Skeletal muscle satellite cell (primary cell): ENCODE results near the gene CD82.

Source experiments
- H3K27me3 ChIP-seq: 2 replicates; pipeline ENCODE4 v1.7.0; 2013; ENCODE audit warnings: low read length; ENCODE audit not compliant: control insufficient read depth, insufficient read depth
- H3K36me3 ChIP-seq: 2 replicates; pipeline ENCODE4 v1.7.0; 2013; ENCODE audit warnings: mild to moderate bottlenecking, control low read depth, low read length; ENCODE audit not compliant: insufficient read depth
- H3K4me1 ChIP-seq: 2 replicates; pipeline ENCODE4 v1.7.0; 2013; ENCODE audit warnings: low read length; ENCODE audit not compliant: control insufficient read depth, insufficient read depth
- H3K4me2 ChIP-seq: 2 replicates; pipeline ENCODE4 v1.7.0; 2013; ENCODE audit warnings: mild to moderate bottlenecking, low read length
- H3K4me3 ChIP-seq: 2 replicates; pipeline ENCODE4 v1.7.0; 2013; ENCODE audit warnings: low read length
- H3K9ac ChIP-seq: 2 replicates; pipeline ENCODE4 v1.7.0; 2013; ENCODE audit warnings: mild to moderate bottlenecking, low read depth, low read length, moderate library complexity
- H3K9me3 ChIP-seq: replicated peaks from 2 replicates; pipeline ENCODE4 v1.7.0; 2013; ENCODE audit warnings: mild to moderate bottlenecking, control low read depth, low read length

CD82 gene

GRCh38 chr11:44615913-44616791, 50.7 kb downstream of the CD82 start:
- H3K4me1 ChIP-seq: no peaks in the 10 kb centered on the region
- H3K36me3 ChIP-seq: peaks cover 21% of the 10 kb centered on the region
- no peaks in the 10 kb centered on the region for H3K27me3 ChIP-seq
- H3K4me3 ChIP-seq: no peak overlapping the region
- H3K9ac ChIP-seq: no peak overlapping the region
- no peaks in the 10 kb centered on the region for H3K9me3 ChIP-seq
- H3K4me2 ChIP-seq: no peak overlapping the region

- no peak overlapping the region for H3K4me3 ChIP-seq
- peaks cover 21% of the 10 kb centered on the region for H3K36me3 ChIP-seq
- no peaks in the 10 kb centered on the region for H3K9me3 ChIP-seq
- H3K9ac ChIP-seq: no peak overlapping the region
- peaks cover 3% of the 10 kb centered on the region for H3K27me3 ChIP-seq
- H3K4me2 ChIP-seq: no peak overlapping the region
- no peaks in the 10 kb centered on the region for H3K4me1 ChIP-seq
Measured at GRCh38 chr11:44617671-44618461, 52.4 kb downstream of the CD82 start.

DNA sequence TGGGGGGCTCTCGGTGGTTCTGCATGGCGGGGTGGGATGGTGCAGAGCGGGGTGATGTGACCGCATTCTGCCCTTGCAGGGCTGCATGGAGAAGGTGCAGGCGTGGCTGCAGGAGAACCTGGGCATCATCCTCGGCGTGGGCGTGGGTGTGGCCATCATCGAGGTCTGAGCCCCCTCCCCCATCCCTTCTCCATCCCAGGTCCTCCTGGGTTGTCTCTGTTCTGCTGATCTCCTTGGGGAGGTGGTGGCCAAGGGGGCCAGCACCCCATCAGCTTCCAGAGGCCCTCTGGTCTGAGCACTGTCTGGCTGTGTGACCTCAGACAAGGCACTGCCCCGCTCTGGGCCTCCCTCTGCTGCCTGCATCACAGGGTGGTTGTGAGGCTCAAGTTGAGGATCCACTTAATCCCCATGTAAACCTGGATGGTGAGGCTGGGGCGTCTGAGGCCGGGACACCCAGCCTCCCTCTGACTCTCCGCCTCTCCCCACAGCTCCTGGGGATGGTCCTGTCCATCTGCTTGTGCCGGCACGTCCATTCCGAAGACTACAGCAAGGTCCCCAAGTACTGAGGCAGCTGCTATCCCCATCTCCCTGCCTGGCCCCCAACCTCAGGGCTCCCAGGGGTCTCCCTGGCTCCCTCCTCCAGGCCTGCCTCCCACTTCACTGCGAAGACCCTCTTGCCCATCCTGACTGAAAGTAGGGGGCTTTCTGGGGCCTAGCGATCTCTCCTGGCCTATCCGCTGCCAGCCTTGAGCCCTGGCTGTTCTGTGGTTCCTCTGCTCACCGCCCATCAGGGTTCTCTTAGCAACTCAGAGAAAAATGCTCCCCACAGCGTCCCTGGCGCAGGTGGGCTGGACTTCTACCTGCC, 53.3 kb downstream of the CD82 start:
- Histone ChIP-seq H3K36me3 (peaks cover 21% of the 10 kb centered on the region), H3K4me3 (no peak overlapping the region), H3K4me1 (peaks cover 6% of the 10 kb centered on the region)

GRCh38 chr11:44620328-44620725, 54.9 kb downstream of the CD82 start:
- Histone ChIP-seq H3K36me3 (peaks cover 18% of the 10 kb centered on the region), H3K9ac (no peak overlapping the region)

More for the DNA sequence above, 53.3 kb downstream of the CD82 start:
- peaks cover 3% of the 10 kb centered on the region for H3K27me3 ChIP-seq
- no peak overlapping the region for H3K9ac ChIP-seq
- no peaks in the 10 kb centered on the region for H3K9me3 ChIP-seq
- H3K4me2 ChIP-seq: no peak overlapping the region

GRCh38 chr11:44621140-44621681, 55.7 kb downstream of the CD82 start:
- peaks cover 14% of the 10 kb centered on the region for H3K4me1 ChIP-seq
- peak overlapping the region; percentile 55 for H3K4me2 ChIP-seq
- no peak overlapping the region for H3K9ac ChIP-seq
- H3K4me3 ChIP-seq: no peak overlapping the region
- peaks cover 3% of the 10 kb centered on the region for H3K27me3 ChIP-seq
- H3K36me3 ChIP-seq: peaks cover 11% of the 10 kb centered on the region
- no peaks in the 10 kb centered on the region for H3K9me3 ChIP-seq

More at GRCh38 chr11:44620328-44620725, 54.9 kb downstream of the CD82 start:
- no peak overlapping the region for H3K4me3 ChIP-seq
- no peak overlapping the region for H3K4me2 ChIP-seq
- no peaks in the 10 kb centered on the region for H3K9me3 ChIP-seq
- peaks cover 14% of the 10 kb centered on the region for H3K4me1 ChIP-seq
- peaks cover 3% of the 10 kb centered on the region for H3K27me3 ChIP-seq

- no peak overlapping the region for H3K4me2 ChIP-seq
- peaks cover 14% of the 10 kb centered on the region for H3K4me1 ChIP-seq
- no peaks in the 10 kb centered on the region for H3K9me3 ChIP-seq
- H3K36me3 ChIP-seq: peaks cover 10% of the 10 kb centered on the region
- H3K9ac ChIP-seq: no peak overlapping the region
- H3K4me3 ChIP-seq: no peak overlapping the region
- peaks cover 3% of the 10 kb centered on the region for H3K27me3 ChIP-seq
Measured at GRCh38 chr11:44621784-44622183, 56.3 kb downstream of the CD82 start.

DNA sequence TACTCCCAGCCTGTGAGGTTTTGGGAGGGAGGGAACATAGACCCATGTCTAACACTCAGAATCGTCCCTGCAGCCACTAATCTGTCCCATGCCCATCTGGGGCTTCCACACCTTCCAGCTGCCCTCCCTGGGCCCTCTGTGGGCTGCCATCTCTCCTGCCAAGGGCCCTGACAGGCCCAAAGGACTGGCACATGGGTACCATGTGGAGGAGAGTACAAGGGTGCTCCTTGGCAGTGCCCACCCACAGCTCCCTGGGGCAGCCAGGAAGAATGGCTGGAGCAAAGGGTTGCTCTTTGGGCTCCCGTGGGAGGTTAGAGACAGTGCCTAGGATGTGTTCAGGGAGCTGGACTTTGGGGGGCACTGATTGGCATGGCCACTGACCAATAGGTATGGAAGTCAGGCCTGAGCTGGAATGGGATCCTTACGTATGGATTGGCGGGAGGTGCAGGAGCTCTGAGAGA, 56.8 kb downstream of the CD82 start:
- no peak overlapping the region for H3K4me3 ChIP-seq
- no peak overlapping the region for H3K9ac ChIP-seq
- peaks cover 3% of the 10 kb centered on the region for H3K27me3 ChIP-seq
- no peak overlapping the region for H3K4me2 ChIP-seq
- peaks cover 14% of the 10 kb centered on the region for H3K4me1 ChIP-seq
- H3K36me3 ChIP-seq: peaks cover 10% of the 10 kb centered on the region
- no peaks in the 10 kb centered on the region for H3K9me3 ChIP-seq

DNA sequence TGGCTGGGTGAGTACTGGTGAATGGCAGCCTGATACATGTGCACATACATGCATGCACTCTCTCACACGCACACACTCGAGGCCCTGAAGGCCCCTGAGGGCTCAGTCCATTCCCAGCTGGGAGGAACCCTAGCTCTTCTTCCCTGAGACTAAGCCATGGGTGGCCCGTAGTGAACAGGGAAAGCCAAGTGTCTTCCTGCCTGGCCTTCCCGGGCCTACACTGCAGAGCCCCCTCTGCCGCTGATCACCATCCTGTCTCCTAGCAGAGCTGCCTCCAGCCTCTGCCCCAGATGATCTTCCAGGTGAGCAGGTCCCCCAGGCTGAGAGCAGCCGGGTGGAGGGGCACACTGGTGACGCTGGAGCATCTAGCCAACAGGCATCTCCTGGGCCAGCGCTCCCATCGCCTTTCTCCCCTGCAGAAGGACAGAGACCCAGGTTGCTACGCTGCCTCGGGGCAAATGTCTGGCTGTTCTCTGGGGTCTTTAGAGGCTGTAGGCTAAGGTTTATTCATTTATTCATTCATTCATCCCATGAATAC, 57.3 kb downstream of the CD82 start:
- no peak overlapping the region for H3K9ac ChIP-seq
- H3K4me2 ChIP-seq: no peak overlapping the region
- no peaks in the 10 kb centered on the region for H3K9me3 ChIP-seq
- peaks cover 6% of the 10 kb centered on the region for H3K27me3 ChIP-seq
- peaks cover 19% of the 10 kb centered on the region for H3K4me1 ChIP-seq
- H3K36me3 ChIP-seq: peaks cover 9% of the 10 kb centered on the region
- no peak overlapping the region for H3K4me3 ChIP-seq

DNA sequence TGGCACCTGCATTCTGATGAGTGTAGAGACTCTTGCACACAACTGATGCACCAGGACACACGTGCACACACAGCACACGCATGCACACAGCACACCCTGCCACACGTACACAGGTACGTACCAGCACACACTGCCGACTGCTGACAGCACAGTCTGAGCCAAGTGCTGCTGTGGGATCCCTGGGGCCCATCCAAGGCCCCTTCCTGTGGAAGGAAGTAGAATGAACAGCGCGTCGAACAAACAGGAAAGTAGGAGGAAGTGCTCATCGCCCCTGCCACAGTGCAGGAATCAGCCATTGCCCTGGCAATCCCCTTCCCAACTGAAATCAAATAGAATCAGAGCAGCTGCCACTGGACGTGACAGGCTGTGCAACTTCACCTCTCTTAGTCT, 57.9 kb downstream of the CD82 start:
- Histone ChIP-seq H3K9me3 (no peaks in the 10 kb centered on the region), H3K36me3 (peaks cover 6% of the 10 kb centered on the region), H3K27me3 (peaks cover 12% of the 10 kb centered on the region), H3K4me3 (no peak overlapping the region), H3K4me1 (peaks cover 24% of the 10 kb centered on the region), H3K4me2 (no peak overlapping the region), H3K9ac (no peak overlapping the region)

DNA sequence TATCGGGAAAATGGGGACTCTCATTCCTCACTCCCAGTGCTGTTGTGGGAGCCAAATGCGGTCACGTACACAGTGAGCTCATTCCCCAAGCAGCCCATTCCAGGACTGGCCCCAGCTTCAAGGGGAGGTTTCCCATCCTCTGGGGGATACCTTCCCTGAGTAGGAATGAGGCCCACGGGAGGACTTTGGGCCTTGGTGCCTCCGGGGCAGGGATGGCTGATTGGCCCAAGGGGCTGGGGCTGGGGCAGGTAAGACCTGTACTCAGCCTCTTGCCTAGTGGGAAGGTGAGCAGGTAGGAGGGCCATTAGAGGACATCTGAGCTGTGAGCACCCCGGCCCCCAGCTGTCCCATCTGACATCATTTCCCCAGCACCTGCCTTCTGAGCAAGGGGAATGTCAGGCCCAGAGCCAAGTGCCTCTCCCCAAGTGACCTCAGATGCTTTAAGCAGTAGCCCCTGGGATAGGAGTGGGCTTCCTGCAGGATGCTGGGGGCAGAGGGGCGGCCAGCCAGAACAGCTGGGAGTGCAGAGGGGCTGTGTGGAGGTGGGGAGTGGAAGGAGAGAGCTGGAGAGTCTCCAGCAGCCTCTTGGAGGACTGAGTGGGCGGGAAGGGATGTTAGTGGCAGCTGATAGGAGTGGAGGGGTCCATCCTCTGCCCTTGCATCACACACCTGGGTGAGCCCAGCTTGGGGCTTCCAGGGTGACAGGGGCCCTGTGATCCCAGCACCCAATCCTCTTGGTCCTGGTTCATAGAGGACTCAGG, 58.4 kb downstream of the CD82 start:
- Histone ChIP-seq H3K9ac (no peak overlapping the region), H3K4me1 (peaks cover 25% of the 10 kb centered on the region), H3K9me3 (no peaks in the 10 kb centered on the region), H3K36me3 (peaks cover 2% of the 10 kb centered on the region), H3K27me3 (peaks cover 15% of the 10 kb centered on the region), H3K4me2 (no peak overlapping the region), H3K4me3 (no peak overlapping the region)
